ENCODE data around the gene LIMS1.
"Not testable (repeated sequence)": the region's sequence is repeated elsewhere in the genome, so short reads cannot be mapped to it uniquely, and the experiment has no call there.

Gene LIMS1

DNA sequence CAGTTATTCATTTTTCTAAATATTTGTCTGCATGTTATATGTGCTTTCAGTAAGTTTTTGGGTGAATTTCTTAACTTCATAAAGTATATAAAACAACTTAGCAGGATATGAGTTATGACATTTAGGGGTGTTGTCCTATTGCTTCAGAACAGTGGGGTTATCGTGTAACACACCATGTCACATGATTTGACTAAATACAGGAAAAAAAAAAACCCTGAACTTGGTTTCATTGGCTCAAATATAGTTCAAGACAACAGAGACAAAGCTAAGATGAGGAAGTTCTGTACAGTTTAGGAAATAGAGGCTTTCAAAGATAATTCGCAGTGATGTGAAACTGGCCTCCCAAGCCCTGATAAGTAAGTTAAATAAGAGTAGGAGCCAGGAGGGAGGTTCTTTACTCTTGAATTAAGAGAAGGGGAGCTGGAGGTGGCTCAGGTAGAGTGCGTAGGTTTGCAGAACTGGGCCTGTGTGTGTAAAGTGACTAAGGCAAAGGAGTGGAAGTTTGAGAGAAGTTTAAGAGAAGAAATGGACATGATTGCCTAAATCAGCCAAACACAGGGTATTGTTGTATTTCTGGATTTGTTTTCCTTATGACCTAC lies 53.9 kb downstream of the LIMS1 start:
- no peak for DNase-seq

DNA sequence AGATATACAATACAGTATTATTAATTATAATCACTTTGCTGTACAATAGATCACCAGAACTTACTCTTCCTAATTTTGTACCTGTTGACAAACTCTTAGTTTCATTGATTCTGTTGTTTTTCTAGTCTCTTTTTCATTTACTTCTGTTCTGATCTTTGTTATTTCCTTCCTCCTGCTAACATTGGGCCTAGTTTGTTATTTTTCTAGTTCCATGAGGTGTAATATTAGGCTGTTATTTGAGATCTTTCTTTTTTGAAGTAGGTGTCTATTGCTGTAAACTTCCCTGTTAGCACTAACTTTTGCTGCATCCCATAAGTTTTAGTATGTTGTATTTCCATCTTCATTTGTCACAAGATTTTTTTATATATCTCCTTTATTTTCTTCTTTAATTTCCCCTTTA lies 55.1 kb downstream of the LIMS1 start:
- no peak for DNase-seq

DNA sequence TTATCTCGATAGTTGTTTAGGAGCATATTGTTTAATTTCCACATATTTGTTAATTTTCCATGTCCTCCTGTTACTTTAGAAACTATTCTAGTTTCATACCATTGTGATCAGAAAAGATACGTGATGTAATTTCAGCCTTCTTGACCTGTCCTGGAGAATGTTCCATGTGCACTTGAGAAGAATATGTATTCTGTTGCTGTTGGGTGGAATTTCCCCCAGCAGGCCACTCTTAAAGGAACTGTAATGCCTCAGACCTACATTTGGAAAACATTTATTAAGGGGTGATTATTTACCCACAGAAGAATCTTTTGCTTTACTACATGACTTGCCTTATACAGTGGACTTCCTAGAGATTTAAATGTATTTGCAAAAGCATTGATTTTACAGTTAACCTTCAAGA lies 55.5 kb downstream of the LIMS1 start:
- DNase-seq: no peak

DNA sequence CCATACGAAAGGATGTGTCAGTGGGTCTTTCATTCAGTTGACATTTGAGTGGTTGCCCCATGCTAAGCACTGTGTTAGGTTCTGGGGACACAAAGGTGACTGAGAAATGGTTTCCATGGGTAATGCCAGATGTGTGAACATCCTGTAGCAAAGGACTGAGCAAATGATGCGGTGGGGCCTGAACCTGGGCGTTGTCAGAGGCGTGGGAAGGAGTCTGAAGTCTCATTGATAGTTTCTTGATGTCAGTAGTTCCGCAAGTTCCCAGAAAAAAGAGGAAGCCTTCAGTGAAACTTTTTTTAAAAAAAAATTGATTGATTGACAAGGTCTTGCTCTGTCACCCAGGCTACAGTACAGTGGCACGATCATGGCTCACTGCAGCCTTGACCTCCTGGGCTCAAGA lies 56.9 kb downstream of the LIMS1 start:
- no peak for DNase-seq

DNA sequence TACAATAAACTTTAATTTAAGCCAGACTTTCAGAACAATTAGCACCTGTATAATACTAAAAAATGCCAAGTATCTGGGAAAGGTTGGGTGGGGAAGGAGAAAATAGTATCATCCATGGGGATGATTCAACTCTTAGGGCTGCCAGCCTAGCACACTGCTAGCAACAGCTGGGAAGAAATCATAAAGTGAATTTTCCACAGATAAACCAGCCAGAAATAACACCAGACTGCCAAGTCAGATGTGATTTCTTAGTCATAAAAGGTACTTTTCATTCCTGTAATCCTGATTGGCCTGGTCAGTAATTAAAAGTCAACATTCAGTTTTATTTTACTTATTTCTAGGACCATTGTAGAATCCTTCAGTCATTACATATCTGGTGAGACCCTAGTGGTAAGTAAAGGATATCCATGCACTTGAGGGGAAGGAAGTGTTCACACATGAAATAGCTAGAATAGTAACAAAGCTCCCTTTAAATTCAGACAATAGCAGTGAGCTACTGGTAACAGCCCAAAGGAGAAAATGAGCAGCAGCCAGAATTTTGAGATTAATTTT lies 59.4 kb downstream of the LIMS1 start:
- no peak for DNase-seq

DNA sequence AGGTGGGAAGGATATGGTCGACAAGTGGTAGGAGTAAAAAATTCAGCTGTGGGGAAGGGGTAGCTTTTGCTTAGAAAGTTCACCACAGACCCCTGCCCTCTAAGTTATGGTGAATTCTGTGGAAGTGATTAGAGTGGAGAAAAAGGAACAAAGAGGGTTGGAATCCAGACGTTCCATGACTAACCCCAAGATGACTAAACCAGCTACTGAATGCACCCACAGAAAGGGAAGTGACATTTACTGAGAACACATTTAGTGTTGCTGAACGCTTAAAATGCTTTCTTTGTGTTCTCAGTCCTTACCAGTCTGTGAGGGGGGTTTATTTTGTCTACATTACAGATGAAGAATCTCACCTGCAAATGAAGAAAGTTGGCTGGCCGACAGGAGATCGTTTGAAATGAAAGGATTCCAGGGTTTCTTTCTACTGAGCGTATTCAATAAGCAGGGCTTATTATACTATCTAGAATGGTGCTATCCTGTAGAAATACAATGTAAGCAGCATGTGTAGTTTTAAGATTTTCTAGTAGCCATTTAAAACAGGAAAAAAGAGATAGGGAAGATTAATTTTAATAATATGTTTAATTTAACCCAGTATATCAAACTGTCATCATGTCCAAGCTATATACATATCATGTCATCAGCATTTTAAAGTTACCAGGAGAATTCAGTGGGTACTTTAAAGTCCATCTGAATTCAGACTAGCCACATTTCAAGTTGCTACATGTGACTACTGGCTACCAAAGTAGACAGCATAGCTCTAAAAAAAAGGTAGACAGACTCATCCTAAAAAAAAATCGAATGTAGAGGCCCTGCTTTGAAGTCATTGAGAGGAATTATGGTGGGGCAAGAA lies 60.1 kb downstream of the LIMS1 start:
- DNase-seq: peak; percentile 31

DNA sequence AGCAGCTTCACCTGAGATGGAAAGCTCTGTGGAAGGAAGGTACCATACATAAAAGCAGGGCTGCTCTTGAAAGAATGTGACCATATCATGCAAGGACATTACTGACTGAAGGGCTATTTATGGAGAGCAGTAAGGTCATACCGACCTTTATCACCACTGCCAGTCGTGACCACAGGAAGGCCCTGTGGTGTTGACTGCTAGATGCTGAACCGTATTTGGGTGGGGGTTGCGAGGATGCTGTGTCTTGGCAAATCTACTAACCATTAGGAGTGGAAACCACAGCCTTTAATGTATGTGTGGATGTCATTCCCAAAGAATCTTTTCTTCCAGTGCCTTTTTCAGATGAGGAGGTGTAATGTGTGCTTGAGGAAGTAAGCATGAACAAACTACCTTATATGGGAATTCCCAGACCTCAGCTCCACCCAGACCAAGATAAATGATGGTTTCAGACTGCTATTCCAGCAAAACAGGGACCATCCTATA lies 60.8 kb downstream of the LIMS1 start:
- no peak for DNase-seq

DNA sequence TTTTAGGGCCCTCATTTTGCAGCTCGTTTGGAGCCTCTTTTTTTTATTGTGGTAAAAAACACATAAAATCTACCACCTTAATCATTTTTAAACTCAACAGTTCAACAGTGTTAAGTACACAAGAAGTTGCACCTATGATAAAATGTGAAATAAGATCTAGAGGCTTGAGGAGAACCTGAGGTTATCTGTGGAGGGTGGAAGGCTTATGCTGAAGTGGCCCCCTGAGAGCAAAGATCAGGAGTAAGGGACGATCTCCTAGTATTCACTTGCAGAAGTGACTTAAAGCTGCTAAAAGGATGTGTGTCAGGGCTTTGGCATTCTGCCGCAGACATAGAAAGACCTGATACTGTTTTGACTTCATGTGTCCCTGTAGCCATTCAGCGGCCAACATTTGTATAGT lies 61.5 kb downstream of the LIMS1 start:
- DNase-seq: not testable (repeated sequence)

DNA sequence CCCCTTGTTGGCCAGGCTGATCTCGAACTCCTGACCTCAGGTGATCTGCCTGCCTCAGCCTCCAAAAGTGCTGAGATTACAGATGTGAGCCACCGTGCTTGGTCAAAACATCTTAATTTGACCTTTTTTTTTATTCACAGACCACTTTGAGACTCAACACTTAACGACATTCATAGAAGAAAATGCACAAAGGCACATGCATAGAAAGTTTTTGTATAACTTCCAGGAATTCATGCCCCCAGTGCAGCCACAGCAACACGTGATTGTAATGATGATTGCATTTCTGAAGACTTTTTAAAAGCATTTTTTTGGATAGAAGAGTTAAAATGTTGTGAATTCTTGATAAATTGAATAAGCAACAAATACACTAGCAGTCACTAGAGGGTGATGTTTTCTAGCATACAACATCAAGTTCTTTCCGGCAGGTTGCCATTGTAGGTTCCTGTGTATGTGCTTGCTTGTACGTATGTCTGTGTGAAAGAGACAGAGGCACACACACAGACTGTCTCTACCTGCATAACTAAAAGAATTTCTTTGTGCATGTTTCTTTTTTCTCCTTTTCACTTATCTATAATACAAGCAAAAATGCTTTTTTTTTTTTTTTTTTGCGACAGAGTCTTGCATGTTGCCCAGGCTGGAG lies 63.0 kb downstream of the LIMS1 start:
- not testable (repeated sequence) for DNase-seq

DNA sequence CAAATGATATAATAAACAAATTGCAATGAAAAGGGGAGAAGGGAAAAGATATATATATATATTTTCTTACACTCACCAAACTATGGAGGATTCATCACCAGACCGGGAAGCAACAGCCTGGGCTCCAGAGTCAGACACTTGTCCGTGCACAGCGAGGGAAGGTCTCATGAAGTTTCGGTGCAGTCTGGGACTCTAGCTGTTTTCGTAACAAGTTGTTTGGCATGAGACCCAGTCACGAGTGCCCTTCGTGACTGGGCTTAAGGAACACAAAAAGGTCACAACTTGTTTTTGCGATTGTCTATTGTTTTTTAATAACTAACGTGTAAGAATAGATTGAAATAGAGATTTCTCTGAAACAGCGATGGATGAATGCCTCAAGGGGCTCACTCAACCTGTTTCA lies 66.9 kb downstream of the LIMS1 start:
- DNase-seq: not testable (repeated sequence)

DNA sequence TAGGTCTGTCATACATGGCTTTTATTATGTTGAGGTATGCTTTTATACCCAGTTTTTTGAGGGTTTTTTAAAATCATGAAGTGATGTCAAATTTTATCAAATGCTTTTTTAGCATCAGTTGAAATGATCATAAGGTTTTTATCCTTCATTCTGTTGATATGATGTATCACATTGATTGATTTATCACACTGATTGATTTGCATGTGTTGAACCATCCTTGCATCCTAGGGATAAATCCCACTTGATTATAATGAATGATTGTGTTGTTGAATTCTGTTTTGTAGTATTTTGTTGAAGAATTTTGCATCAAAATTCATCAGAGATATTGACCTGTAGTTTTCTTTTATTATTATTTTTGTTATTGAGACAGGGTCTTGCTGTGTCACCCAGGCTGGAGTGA lies 68.2 kb downstream of the LIMS1 start:
- DNase-seq: no peak

DNA sequence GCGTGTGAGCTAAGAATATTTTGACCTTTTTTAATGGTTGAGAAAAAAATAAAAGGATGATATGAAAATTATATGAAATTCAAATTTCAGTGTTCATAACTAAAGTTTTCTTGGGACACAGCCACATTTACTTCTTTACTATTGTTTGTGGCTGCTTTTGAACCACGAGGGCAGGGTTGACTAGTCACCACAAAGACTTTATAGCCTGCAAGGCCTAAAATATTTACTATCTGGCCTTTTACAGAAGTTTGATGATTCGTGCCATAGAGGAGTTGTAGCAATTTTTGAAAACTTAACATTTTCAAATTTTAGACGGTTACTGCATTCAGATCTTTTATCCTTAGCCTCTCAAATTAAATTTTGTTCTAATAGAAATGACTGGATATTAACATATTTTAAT lies 69.9 kb downstream of the LIMS1 start:
- no peak for DNase-seq

DNA sequence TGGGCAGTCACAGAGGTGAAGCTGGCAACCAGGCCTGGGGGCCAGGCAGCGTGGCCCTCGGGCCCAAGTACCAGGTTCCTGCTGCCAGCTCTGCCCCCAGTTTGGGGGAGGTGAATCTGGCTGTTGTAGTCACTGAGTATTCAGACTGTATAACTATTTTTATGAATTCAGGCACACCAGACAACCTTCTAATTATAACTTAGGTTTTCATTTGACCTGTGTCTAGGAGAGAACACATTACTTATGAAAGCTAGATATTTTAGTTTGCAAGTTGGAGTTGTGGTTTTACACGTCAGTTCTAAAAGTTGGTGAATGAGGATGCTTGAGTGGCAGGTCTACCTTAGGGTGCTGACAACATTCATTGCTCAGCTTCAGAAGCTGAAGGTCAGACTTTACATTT lies 71.7 kb downstream of the LIMS1 start:
- DNase-seq: no peak

DNA sequence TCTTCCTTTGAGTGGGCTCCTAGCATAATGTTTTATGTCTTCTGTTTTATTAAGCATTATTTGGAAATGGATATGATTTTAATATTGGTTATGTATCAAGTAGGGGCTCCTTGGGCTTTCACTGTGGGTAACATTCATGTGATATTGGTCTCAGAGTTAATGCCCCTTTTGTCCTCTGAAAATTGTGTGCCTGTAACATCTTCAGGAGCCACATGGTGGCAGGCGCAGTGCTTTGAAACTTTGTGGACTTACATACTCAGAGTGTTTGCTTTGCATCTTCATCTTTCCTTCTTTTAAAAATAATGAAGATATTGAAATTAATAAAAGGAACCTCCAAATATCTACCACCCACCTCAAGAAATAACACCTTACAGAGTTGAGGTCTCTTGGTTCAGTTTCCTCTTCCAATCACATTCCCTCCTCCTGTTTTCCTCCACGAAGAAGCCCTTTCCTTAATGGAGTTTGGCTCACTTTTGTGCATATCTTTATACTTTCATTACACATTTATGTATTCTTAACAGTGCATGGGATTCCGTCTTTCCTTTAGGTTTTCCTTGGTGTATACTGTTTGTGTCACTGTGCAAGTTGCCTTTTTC lies 73.5 kb downstream of the LIMS1 start:
- DNase-seq: peak; percentile 28

DNA sequence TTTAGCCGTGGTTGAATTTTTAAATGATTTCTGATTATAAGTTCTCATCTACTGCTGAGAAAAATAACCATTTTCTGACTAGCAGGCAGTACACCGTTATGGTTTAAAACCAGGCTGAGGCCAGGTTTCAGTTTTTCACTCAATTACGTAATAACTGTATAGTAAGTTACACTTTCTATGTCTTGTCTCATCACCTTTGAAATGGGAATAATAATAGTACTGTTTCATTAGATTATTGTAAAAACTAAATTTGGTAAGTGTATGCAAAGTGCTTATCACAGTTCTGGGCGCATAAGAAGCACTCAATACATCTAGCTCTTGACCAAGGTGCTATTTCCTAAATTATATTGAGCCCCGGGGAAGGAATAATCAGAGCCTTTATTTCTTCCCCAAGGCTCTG lies 76.8 kb downstream of the LIMS1 start:
- DNase-seq: no peak

DNA sequence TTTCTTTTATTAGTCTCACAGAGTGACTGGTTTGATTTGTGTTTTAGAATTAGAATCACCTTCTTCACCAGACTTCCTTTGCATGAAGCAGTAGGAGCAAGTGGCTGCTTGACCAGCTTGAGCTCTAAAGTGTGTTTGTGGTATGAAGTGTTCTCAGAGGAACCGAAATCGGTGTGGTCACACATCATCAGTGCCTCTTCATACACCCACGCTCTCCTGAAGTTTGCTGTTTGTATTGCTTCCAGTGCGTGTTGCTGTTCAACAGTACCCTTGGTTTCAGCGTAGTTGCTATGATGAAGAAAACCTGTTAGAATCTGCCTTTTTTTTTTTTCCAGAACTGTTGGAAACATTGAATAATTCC lies 77.9 kb downstream of the LIMS1 start:
- DNase-seq: no peak

DNA sequence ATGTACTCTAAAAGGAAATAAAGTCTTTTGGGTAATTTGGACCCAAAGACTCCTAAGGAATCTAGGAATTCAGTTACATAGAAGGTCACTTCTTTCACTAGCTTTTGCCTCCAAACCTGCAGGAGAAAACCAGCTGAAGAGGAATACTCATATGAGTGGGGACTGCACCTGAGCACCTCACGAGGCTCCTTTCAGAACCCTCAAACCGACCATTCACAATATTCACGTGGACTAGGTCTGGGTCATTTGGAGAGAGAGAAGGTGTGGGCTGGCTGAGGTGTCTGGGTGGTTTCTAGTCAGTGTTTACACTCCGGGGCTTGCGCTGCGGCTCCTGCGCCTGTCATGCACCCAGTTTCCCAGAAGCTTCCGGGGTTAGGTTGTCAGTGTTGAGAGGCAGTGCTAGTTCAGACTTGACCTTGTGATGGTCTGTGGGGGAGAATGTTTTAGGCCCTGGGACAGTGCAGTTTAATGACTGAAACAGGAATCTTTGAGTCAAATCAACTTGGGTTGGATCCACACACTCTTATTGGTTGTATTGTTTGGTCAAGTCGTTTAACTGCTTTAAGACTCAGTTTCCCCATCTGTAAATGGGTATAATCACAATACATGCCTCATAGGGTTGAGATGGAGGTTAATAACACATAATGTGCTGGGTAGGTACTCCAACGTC lies 78.4 kb downstream of the LIMS1 start:
- DNase-seq: no peak

DNA sequence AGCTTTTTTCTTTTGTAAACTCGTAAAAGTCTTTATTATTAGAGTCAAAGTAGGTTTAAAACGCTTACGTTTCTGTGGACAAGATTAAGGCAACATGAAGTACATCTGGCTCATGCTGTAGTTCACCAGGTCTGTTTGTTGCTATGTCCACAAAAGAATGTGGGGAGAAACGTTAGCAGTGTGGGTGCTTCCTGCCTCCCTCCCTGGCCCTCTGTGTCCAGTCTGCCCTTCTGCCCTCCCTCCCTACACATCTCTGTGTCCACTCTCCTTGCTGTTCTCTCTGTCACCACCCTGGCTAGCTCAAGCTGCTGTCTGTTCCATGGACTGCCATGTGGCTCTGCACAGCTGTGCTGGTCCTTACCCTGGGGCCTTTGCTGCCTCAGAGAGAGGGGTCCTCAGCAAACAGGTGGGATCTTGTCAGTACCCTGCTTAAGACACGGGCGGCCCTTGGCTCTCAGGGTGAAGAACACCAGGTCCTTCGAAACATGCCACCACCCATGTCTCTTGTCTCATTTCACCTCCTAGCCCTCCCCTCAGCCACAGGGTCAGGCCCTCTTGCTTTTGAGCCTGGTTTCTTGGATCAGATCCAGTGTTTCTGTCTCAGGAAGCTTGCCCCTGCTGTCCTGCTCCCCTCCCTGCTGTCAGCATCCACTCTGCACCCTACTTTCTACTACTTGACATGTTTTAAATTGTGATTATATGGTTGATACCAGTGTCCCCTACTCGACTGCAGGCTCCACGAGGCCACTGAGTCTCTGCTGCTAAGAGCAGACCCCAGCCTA lies 79.2 kb downstream of the LIMS1 start:
- DNase-seq: no peak

DNA sequence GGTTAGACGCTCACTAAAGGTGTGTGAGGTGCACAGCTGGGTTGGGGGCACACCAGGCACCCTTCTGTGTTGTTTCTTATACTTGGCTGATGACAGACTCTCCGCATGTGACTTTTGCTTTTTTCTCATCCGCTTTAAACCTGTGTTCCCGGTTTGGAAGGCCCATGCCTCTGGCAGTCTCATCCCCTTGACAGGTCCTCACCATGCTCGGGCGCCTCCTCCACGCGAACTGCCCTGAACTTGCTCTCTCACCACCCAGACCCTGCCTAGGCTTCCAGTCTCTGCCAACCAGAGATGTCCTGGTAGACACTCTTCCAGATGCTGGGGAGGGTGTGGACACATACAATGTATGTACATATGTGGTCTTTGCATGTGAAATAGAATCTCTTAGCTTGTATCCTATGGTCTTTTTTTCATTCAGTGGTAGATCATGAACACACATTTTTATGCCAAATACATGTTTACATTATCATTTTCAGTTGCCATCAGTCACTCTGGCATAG lies 79.8 kb downstream of the LIMS1 start:
- no peak for DNase-seq

DNA sequence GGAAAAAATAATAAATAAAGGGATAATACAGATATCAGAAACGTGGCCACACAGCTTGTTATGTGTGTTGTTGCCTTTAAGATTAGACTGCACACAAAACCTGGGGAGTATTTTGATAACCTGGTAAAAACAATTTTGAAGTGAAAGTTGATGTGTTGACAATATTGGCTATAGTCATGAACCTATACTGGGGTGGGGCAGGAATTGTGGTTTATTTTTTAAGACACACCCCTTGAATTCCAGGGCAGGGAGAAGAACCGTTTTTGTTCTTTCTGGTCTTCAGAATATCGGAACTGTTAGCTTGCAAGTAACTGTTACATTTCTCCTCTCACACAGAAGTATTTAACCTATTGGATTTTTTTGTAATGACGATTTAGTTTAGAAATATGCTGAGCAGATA lies 80.4 kb downstream of the LIMS1 start:
- DNase-seq: no peak

DNA sequence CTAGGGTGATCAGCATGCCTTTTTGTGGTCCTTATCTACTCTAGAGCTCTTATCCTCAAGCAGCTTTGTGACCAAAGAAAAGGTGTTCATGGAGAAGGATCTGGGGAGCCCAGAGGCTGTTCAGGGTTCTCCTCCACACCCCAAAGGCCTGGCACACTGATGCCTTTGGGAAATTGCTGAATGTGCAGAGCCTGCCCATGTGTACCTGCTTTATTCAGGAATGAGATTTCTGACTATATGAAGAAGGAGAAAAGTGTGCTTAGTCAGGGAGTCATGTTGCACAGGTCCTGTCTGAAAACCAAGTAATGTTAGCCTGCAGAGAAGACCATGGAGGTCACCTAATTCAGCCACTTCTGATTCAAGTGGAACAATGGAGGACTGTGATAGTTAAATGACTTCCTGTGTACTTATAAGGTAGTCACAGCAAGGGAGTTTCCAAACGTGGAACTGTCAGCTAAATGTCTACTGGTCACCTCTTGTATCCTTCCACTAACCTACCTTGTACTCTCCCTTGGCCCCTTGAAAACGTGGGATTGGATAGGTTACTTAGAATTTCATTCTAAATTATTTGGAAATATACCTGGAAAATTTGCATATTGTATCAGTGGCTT lies 81.3 kb downstream of the LIMS1 start:
- no peak for DNase-seq

All from midbrain (tissue), 1 donor.